Natural killer cell (primary cell): ENCODE data around the gene CDC45. TPM values are rescaled to one million over a fixed set of nuclear protein-coding genes. Genes with fewer than 3 reads are reported as not detected.

Experiments used
- ATAC-seq, 3 donors: fragments of 150-1000 bp in 2 of 3; fragments of 200-7000 bp in 1 of 3; cut with Tn5 transposase; 1 replicate in 1 of 3; 2 replicates in 2 of 3; pipeline ENCODE4 v1.10.0; 2021; ENCODE audit warnings: mild to moderate bottlenecking in 2 of 3, moderate library complexity in 2 of 3
- DNase-seq, 2 donors: peaks; one replicate each; pipeline versions ENCODE4 v3.0.0 to v3.0.0-alpha.2; 2013 to 2021; ENCODE audit warnings: mixed read lengths in 1 of 2
- H3K27ac ChIP-seq: one replicate; pipeline ENCODE4 v1.5.1; 2013; ENCODE audit warnings: mild to moderate bottlenecking, low read length
- H3K27me3 ChIP-seq: one replicate; pipeline ENCODE4 v1.6.1; 2013; ENCODE audit warnings: low read length; ENCODE audit not compliant: control insufficient read depth, insufficient read depth
- H3K36me3 ChIP-seq: one replicate; pipeline ENCODE4 v1.6.1; 2013; ENCODE audit warnings: low read length; ENCODE audit not compliant: control insufficient read depth, insufficient read depth
- H3K4me1 ChIP-seq: one replicate; pipeline ENCODE4 v1.6.1; 2013; ENCODE audit warnings: low read length; ENCODE audit not compliant: control insufficient read depth, insufficient read depth
- H3K4me3 ChIP-seq: one replicate; pipeline ENCODE4 v1.5.1; 2013; ENCODE audit warnings: low read length
- H3K9me3 ChIP-seq: one replicate; pipeline ENCODE4 v1.6.1; 2013; ENCODE audit warnings: low read length; ENCODE audit not compliant: control insufficient read depth, insufficient read depth
- H3K27ac Mint-ChIP-seq, 2 donors: one replicate each; pipeline ENCODE4 v1.8.0; 2022; ENCODE audit warnings: mild to moderate bottlenecking in 2 of 2, mixed read lengths in 2 of 2, moderate library complexity in 1 of 2
- H3K27me3 Mint-ChIP-seq, 2 donors: one replicate each; pipeline ENCODE4 v1.8.0; 2022; ENCODE audit warnings: low read depth in 2 of 2, mixed read lengths in 2 of 2
- H3K36me3 Mint-ChIP-seq: one replicate; pipeline ENCODE4 v1.8.0; 2022; ENCODE audit warnings: mixed read lengths
- H3K4me1 Mint-ChIP-seq, 2 donors: one replicate each; pipeline ENCODE4 v1.8.0; 2022; ENCODE audit warnings: mixed read lengths in 2 of 2
- H3K4me3 Mint-ChIP-seq: one replicate; pipeline ENCODE4 v1.8.0; 2022; ENCODE audit warnings: mild to moderate bottlenecking, moderate library complexity, mixed read lengths
- H3K9me3 Mint-ChIP-seq, 2 donors: one replicate each; pipeline ENCODE4 v1.8.0; 2022; ENCODE audit warnings: mixed read lengths in 2 of 2
- WGBS: methylation state at CpG from one replicate; pipeline ENCODE4 v1.1.7; 2013; ENCODE audit warnings: missing lambda C conversion rate; ENCODE audit not compliant: insufficient coverage; 5-methylcytosine and 5-hydroxymethylcytosine counted together
- intact Hi-C: fragments of 100-400 bp; cut with micrococcal nuclease; formaldehyde crosslinking; loops from one replicate; pipeline ENCODE4 v1.14.2; 2022
- total RNA-seq, 4 donors: library from RNA; stranded (reverse); fragments of 120-200 nt in 1 of 4; gene quantifications; one replicate each; pipeline versions ENCODE4 v1.2.3 to v1.2.4, GENCODE V29; 2013 to 2022
- TF ChIP-seq, protein P1 (sequence below): fragments of 200-600 bp; IDR thresholded peaks from one replicate; pipeline ENCODE4 v1.8.0; 2022; ENCODE audit warnings: antibody characterized with exemption

CDC45 gene
- total RNA-seq, 3 donors from 2014 or later (not counting 1 experiment from before 2014, with no cell fraction given) = 1.6 to 4.8 (median 3.3) TPM

DNA sequence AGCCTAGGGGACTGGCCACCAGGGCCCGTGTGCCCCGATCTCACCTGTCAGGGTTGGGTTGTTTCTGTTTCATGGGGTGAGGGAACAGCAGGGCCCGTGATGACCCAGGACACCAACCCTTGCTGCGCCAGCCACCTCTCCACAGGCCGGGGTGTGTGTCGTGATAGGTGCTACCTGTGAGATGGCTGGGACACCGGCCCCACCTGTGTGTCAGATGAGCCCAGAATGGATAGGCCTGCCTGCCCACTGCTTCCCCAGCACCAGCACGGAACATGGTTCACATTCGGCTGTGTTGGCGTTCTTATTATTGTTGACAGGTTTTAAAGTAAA, 37.4 kb downstream of the CDC45 start:
- H3K27ac Mint-ChIP-seq = no peak overlapping the region
- no peaks in the 10 kb centered on the region for H3K4me1 Mint-ChIP-seq
- H3K36me3 ChIP-seq = no peaks in the 10 kb centered on the region
- no peak for ATAC-seq
- H3K4me1 ChIP-seq = no peaks in the 10 kb centered on the region
- H3K27me3 ChIP-seq = no peaks in the 10 kb centered on the region
- no peaks in the 10 kb centered on the region for H3K9me3 ChIP-seq
- no peak overlapping the region for H3K27ac ChIP-seq
- no peak overlapping the region for H3K4me3 ChIP-seq
- 98% methylated on average over 10 of the region's 10 CpGs for WGBS
- DNase-seq = no peak
- H3K36me3 Mint-ChIP-seq = no peaks in the 10 kb centered on the region
- no peaks in the 10 kb centered on the region for H3K27me3 Mint-ChIP-seq
- H3K9me3 Mint-ChIP-seq = no peaks in the 10 kb centered on the region
- TF ChIP-seq, protein P1, sequence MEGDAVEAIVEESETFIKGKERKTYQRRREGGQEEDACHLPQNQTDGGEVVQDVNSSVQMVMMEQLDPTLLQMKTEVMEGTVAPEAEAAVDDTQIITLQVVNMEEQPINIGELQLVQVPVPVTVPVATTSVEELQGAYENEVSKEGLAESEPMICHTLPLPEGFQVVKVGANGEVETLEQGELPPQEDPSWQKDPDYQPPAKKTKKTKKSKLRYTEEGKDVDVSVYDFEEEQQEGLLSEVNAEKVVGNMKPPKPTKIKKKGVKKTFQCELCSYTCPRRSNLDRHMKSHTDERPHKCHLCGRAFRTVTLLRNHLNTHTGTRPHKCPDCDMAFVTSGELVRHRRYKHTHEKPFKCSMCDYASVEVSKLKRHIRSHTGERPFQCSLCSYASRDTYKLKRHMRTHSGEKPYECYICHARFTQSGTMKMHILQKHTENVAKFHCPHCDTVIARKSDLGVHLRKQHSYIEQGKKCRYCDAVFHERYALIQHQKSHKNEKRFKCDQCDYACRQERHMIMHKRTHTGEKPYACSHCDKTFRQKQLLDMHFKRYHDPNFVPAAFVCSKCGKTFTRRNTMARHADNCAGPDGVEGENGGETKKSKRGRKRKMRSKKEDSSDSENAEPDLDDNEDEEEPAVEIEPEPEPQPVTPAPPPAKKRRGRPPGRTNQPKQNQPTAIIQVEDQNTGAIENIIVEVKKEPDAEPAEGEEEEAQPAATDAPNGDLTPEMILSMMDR = no peak
- H3K4me3 Mint-ChIP-seq = no peak overlapping the region
- intact Hi-C loops = no loop called here

DNA sequence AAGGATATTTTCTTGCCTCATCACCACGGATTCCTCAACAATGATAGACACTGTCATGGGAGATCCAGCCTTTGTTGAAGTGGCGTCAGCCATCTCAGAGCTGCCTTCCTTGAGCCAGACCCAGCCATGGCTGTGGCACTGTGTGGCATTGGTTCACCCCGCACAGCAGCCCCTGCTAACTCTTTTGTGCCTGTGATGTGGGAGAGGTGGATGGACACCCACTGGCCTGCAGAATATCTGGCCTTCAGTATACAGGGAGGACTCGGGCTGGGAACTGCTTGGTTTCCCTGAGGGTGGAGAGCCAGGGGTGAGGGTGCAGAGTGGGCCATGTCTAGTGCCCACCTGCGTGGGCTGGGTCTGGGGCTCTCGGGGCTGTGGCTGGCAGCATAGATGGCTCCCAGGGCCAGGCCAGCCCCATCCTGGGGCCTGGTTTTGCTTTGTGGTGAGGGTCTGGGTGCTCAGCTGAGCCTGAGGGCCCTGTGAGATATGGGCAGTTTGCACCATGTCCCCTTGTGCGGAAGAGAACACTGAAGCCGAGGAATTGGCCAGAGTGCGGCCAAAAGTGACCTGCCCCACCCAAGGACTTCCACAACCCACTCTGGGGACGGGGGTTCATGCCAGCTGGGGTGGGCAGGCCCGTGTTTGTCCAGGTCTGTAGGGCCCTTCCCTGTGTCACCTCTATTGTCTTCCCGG, 38.3 kb downstream of the CDC45 start:
- Mint-ChIP-seq H3K27me3 (peaks cover 0 to 3% of the 10 kb centered on the region in 2 donors), H3K9me3 (no peaks in the 10 kb centered on the region), H3K4me1 (no peaks in the 10 kb centered on the region), H3K36me3 (no peaks in the 10 kb centered on the region), H3K4me3 (no peak overlapping the region), H3K27ac (no peak overlapping the region)
- no peak overlapping the region for H3K4me3 ChIP-seq
- no peaks in the 10 kb centered on the region for H3K36me3 ChIP-seq
- WGBS = 95% methylated on average over 12 of the region's 12 CpGs
- H3K27me3 ChIP-seq = peaks cover under 1% of the 10 kb centered on the region
- ATAC-seq (no peak), DNase-seq (no peak)
- no peaks in the 10 kb centered on the region for H3K4me1 ChIP-seq
- H3K9me3 ChIP-seq = no peaks in the 10 kb centered on the region
- TF ChIP-seq, protein P1 = no peak
- intact Hi-C loops = no loop called here
- no peak overlapping the region for H3K27ac ChIP-seq

DNA sequence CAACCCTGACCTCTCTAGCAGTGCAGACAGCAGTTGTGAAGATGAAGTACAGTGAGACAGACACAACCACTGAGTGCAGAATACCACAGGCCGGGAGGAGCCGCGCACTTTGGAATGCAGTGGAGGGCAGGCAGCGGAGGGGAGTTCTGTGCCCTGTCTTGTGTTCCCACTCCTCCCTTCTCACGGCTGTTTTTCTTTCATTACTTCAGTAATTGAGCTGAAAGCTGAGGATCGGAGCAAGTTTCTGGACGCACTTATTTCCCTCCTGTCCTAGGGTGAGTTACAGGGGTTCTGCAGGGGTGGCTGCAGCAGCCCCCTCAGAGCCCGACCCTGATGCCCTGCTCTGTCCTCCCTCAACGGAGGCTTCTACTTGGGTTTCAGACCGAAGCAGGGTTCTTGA, 38.9 kb downstream of the CDC45 start:
- H3K9me3 Mint-ChIP-seq = no peaks in the 10 kb centered on the region
- H3K27me3 ChIP-seq = peaks cover 2% of the 10 kb centered on the region
- TF ChIP-seq, protein P1 = no peak
- no peak overlapping the region for H3K27ac Mint-ChIP-seq
- H3K4me1 Mint-ChIP-seq = no peaks in the 10 kb centered on the region
- H3K36me3 Mint-ChIP-seq = no peaks in the 10 kb centered on the region
- H3K9me3 ChIP-seq = no peaks in the 10 kb centered on the region
- no peak overlapping the region for H3K27ac ChIP-seq
- ATAC-seq (no peak), DNase-seq (no peak)
- H3K27me3 Mint-ChIP-seq = peaks cover 0 to 3% of the 10 kb centered on the region in 2 donors
- H3K36me3 ChIP-seq = no peaks in the 10 kb centered on the region
- H3K4me3 ChIP-seq = no peak overlapping the region
- H3K4me3 Mint-ChIP-seq = no peak overlapping the region
- 96% methylated on average over 10 of the region's 10 CpGs for WGBS
- intact Hi-C loops = no loop called here
- H3K4me1 ChIP-seq = no peaks in the 10 kb centered on the region
